ENCODE measurements around the gene HOXB5.

The HOXB5 gene

DNA sequence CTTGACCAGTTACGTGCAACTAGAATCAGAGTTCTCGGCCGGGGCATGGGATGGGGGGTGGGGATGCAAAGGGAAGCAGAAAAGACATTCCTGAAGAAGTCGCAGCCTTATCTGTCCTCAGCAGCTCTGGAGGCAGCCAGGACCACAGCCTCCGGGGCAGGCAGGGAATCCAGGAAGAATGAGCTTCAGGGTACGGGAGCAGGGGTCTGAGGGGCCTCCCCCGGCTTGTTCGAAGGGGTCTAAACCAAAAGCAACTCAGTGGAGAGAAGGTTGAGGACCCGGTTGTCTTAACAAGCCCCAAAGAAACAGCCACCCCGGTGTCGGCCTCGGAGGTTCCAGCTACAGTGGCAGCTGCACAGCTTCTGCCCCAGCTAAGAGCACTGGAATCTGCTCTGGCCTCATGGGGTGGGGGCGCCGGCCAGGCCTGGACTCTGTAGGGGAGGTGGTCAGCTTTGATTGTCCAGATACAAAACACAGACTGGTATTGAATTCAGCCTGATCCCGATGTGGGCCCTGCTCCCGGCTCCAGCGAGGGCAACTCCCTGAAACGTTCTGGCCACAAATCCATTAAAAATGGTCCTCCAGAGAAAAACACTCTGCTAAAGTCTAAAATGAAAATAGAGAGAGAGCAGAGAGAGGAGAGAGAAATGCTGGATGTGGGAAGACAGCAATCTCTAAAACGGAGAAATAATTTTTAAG, 23.1 kb downstream of the HOXB5 start:
- DNase-seq, result no peak

- DNase-seq, result no peak
Measured at GRCh38 chr17:48569674-48570324, 23.8 kb downstream of the HOXB5 start.

GRCh38 chr17:48569240-48569582, 24.4 kb downstream of the HOXB5 start:
- DNase-seq, result no peak

GRCh38 chr17:48568499-48569239, 24.9 kb downstream of the HOXB5 start:
- DNase-seq, result no peak

DNA sequence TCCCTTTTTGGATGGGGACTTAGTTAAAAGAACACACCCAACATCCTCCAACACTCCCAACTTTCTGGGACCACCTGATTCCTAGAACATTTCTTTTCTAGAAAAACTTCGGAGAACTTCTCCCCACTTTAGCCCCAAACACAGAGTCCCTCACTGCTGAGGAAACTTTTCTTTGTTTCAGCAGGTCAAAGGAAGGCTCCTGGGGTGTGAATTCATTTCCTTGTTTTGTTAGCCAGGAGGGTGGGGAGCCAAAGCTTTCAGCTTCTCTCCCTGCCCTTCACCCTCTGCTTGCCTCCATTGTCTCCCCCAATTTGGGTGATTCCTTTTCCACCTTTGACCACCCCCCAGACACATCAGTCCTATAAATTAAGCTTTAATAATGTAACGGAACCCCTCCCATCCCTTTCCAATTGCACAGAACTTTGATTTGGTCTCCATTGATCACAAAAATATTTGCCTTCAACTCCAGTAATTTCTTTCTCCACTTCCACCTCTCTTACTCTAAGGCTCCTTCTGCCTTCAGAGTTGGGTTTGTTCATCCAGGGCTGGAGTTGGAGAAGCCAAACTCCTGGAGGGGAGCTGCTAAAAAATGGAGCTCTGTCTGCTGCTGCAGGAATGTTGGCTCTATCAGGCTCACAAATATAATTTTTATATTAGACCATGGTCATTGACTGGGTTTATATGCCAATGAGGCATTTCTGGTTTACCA, 25.8 kb downstream of the HOXB5 start:
- no peak for DNase-seq

DNA sequence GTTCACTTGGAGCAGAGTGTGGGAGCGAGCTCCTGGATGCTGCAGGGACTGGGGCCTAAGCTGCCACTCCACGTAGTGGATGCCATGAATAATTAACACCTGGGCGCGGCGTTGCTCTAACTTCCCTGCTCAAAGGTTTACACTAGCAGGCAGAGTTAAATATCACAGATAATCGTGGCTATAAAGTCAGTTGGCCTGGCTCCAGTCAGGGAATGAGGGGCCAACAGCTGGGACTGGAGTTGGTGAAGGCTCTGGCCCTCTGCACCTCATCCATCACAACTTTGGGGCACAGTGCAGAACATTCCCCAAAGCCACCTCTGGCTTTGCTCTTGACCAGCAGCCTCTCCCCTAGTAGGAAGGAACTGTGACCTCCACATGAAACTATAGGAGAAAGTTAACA, 26.4 kb downstream of the HOXB5 start:
- DNase-seq, result no peak

DNA sequence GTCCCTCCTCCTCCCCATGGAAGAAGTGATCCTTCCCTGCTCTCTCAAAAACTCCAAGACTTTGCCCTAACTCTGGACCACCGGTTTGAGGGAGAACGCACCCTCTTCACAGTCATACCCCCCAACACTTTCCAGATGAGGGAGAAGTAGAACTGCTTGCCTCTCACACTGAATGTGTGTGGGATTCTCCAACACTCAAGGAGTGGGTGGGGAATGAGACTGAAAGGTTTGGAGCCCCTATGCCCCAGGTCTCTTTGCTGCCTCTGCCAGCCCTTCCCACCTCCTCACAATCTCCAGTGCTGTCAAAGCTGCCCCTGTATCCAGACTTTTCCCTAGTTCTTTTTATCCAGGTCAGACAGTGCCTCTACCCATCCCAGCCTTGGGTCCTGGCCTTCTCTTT, 26.9 kb downstream of the HOXB5 start:
- no peak for DNase-seq

- no peak for DNase-seq
Measured at GRCh38 chr17:48565925-48566710, 27.5 kb downstream of the HOXB5 start.

DNA sequence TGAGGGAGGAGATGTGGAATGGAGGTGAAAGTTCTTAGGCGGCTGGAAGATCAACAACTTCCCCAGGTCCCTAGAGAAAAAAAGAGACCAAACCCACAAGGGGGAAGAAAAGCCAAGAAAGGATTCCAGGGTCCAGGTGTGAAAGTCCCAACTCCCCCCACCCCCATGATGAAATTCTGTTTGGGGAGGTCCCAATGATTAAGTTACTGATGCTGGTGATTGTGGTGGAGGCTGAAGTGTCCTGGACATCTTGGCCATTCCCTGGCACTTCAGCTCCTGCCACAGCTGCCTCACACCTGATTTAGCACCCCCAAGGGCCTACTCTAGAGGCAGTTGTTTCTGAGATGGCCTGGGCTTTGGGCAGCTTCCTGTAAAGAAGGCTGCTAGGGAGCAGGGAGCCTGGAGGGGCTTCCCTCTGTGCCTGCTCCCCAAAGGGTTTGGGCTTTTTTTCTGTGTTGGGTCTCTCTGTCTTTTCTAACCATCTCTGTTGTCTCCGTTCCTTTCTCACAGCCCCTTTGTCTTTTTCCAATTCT, 28.5 kb downstream of the HOXB5 start:
- DNase-seq, result no peak

- DNase-seq, result no peak
Measured at GRCh38 chr17:48564188-48565021, 29.2 kb downstream of the HOXB5 start.

- no peak for DNase-seq
Measured at GRCh38 chr17:48563867-48564187, 29.8 kb downstream of the HOXB5 start.

- no peak for DNase-seq
Measured at GRCh38 chr17:48563385-48563838, 30.2 kb downstream of the HOXB5 start.

GRCh38 chr17:48562934-48563333, 30.6 kb downstream of the HOXB5 start:
- no peak for DNase-seq

DNA sequence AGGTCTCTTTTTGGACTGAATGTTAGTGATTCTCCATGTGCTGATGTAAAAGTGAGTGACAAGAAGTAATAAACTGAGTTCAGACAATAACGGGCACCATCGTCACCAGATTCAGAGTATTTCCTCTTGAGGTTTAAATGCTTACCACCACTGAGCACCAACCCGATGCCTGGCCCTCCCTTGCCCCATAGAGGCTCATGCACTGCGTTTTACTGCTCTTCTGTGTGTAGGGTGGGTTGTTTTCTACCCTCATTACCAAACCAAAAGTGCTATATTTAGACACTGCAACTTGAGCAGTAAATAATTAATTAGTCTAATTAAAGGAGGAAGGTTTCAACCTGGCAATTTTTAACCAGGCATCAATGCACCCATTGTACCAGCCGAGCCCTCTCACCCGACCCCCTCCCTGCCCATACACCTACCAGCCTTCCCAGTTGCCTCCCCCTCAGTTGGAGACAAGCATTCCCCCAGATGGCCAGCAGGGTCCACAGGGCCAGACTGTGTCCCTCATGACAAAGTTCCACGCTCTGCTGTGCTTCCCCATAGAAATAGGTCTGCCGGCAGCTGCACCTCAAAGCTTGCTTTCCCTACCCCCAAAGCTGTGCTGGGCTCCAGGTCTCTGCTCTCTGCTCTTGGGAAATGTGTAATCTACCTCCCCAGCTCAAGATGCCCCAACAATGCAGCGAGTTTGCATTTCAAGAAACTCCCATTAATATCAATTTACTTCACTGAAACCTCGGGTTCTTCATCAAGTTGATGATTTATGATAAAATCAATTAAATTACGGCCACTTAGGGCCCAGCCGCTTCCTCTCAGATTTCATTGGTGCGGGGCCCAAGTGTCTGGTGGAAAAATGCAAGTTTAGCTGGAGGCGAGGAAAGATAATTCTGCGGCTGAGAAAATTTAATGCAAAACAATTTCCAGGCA, 31.4 kb downstream of the HOXB5 start:
- DNase-seq, result no peak

- DNase-seq, result no peak
Measured at GRCh38 chr17:48559840-48560817, 33.5 kb downstream of the HOXB5 start.

DNA sequence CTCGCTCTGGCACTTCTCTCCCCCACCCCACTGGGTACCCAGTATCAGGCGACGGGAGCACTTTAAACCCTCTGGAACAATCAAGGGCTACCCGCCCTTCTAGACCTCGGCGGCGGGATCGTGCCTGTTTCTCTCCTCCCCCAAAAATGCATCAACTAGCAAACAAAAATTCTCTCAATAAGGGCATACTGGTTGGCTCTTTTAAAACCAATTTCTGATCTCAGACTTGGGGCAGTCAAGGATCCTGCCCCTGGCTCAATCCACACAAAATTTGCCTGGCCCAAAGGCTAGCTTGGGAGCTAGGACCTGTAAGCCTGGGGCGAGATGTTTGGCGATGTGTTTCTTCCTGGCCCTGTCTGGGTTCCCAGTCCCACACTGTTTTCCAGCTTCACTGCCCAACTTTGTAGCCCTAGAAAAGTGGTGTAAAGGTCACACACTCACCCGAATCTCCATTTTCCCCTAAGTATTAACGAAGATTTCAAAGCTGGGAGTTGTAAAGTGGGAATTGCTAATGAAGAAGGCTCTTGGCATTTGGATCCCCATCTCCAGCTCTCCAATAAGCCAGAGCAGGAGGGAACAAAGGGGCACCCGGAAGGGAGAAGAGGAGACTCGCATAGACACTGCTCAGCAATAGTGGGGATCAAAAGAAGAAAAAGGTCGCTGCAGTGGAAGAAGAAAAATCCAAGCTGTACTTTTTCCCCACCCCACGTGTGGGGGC, 34.3 kb downstream of the HOXB5 start:
- no peak for DNase-seq

GRCh38 chr17:48558831-48559121, 34.8 kb downstream of the HOXB5 start:
- DNase-seq, result no peak

GRCh38 chr17:48558057-48558830, 35.3 kb downstream of the HOXB5 start:
- DNase-seq, result no peak

Data from NCI-H2227 treated with DMSO at 0.1 percent for 48 hours (cell line).